ENCODE results near the gene NTMT2.

Gene NTMT2

GRCh38 chr1:170196490-170197236 is 50.9 kb downstream of the NTMT2 start:
- TF ChIP-seq POLR2A (IDR thresholded peaks at IDR 0.05; ENCODE audit: extremely low read depth, insufficient read length), result no peak
- TF ChIP-seq CTCF (IDR thresholded peaks at IDR 0.05; ENCODE audit: low read depth, low read length), result no peak
- no peak for TF ChIP-seq MAX (IDR thresholded peaks at IDR 0.05; ENCODE audit: low read depth, low read length)
- no peak for TF ChIP-seq MYC (IDR thresholded peaks at IDR 0.05; ENCODE audit: low read depth, low read length)
- DNase-seq (ENCODE audit: low read depth), result no peak

GRCh38 chr1:170198090-170198489 is 52.3 kb downstream of the NTMT2 start:
- H3K4me3 ChIP-seq (ENCODE audit: low read depth, low read length), result no peak overlapping the region
- no peak for DNase-seq (ENCODE audit: low read depth)
- TF ChIP-seq MYC (IDR thresholded peaks at IDR 0.05; ENCODE audit: low read depth, low read length) (no peak), MAX (IDR thresholded peaks at IDR 0.05; ENCODE audit: low read depth, low read length) (no peak), POLR2A (IDR thresholded peaks at IDR 0.05; ENCODE audit: extremely low read depth, insufficient read length) (no peak), CTCF (IDR thresholded peaks at IDR 0.05; ENCODE audit: low read depth, low read length) (no peak)

More at GRCh38 chr1:170196490-170197236, 50.9 kb downstream of the NTMT2 start:
- H3K4me3 ChIP-seq (ENCODE audit: low read depth, low read length), result no peak overlapping the region

DNA sequence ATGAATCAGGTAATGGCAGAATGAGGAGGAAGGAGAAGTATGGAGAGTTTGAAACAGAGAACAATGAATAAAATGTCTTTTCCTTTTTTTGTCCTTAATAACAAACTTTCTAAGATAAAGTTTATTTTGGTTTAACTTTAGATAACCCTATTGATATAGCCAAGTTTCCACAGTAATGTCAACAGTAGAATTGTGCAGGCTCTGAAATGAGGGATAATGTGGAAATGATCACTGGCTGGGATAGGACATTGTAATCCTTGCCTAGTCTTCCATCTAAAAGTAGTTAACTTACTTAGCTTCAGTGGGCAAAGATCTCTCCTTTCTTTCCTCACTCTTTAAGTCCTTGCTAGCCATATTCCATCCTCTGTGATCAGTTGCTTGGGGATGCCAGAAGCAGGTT is 52.8 kb downstream of the NTMT2 start:
- no peak for DNase-seq (ENCODE audit: low read depth)
- TF ChIP-seq MYC (IDR thresholded peaks at IDR 0.05; ENCODE audit: low read depth, low read length) (no peak), MAX (IDR thresholded peaks at IDR 0.05; ENCODE audit: low read depth, low read length) (no peak), POLR2A (IDR thresholded peaks at IDR 0.05; ENCODE audit: extremely low read depth, insufficient read length) (no peak), CTCF (IDR thresholded peaks at IDR 0.05; ENCODE audit: low read depth, low read length) (no peak)
- H3K4me3 ChIP-seq (ENCODE audit: low read depth, low read length), result no peak overlapping the region

DNA sequence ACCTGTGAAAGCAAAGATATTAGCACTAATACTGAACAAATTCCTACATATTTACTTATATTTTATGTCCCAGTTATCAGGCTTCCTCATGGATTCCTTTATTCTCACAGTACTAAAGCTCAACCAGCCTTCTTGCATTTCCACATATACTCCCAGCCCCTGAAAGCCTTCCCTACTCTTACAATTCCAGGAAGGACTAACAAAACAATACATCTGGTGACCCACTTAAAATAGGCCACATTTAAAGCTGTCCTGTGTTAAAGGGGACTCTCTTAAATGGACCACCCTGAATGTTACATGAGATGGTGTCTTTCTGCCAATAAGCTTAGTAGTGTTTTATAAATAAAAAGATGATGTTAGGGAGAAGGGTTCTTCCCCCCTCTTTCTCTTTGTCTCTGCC is 54.4 kb downstream of the NTMT2 start:
- DNase-seq (ENCODE audit: low read depth), result no peak
- no peak overlapping the region for H3K4me3 ChIP-seq (ENCODE audit: low read depth, low read length)
- no peak for TF ChIP-seq MYC (IDR thresholded peaks at IDR 0.05; ENCODE audit: low read depth, low read length)
- TF ChIP-seq POLR2A (IDR thresholded peaks at IDR 0.05; ENCODE audit: extremely low read depth, insufficient read length), result no peak
- TF ChIP-seq CTCF (IDR thresholded peaks at IDR 0.05; ENCODE audit: low read depth, low read length), result no peak
- TF ChIP-seq MAX (IDR thresholded peaks at IDR 0.05; ENCODE audit: low read depth, low read length), result no peak

DNA sequence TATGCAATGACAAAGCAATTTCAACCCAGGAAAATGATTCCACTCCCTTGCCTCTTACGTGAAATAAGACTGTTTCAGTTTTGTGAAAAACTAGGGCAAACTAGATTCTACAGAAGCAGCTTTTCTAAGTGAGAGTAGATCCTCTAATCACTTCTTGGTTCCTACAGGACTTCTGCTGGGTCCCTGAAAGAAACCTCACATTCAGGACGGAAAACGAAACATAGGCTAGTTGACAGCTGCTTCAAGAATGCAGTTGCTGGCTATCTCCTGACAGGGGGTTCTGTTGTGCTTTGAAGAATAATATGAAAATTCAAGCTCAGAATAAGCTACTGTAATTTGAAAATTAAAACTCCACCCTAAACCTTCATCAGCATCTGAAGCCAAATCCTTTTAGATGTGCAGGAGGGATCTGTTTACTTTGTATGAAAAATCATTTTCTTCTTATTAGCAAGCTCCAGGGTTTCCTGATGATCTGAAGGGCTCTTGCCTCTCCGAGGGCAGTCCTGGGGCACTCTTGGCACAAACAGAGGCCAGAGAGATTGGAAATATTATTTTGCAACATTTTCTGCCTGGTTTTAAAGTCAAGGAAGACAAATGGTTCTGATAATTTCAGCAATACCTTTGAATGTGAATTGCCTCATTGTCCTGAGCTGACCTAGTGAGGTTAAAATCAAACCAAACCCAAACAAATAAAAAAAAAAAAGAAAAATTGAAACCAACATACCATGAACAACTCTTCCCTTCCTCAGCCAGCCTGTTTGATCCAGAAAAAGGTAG is 55.0 kb downstream of the NTMT2 start:
- no peak for DNase-seq (ENCODE audit: low read depth)
- H3K4me3 ChIP-seq (ENCODE audit: low read depth, low read length), result no peak overlapping the region
- TF ChIP-seq POLR2A (IDR thresholded peaks at IDR 0.05; ENCODE audit: extremely low read depth, insufficient read length), result no peak
- no peak for TF ChIP-seq CTCF (IDR thresholded peaks at IDR 0.05; ENCODE audit: low read depth, low read length)
- no peak for TF ChIP-seq MYC (IDR thresholded peaks at IDR 0.05; ENCODE audit: low read depth, low read length)

Data from NB4 (cell line).